Sigmoid colon (tissue), 7 donors: Measurements from ENCODE around the gene ERICH6. TPM values are rescaled to one million over a fixed set of nuclear protein-coding genes. Genes with fewer than 3 reads are reported as not detected.

Experiments
- DNase-seq: peaks from one replicate; pipeline ENCODE4 v3.0.0-alpha.2; 2019
- H3K27ac ChIP-seq, 4 donors: fragments of 200-600 bp; sonication (generic); one replicate each; pipeline ENCODE4 v1.5.1; 2016 to 2019; ENCODE audit warnings: mild to moderate bottlenecking in 1 of 4
- H3K27me3 ChIP-seq, 3 donors: fragments of 200-600 bp; sonication (generic); one replicate each; pipeline ENCODE4 v1.5.1; 2019; ENCODE audit warnings: mild to moderate bottlenecking in 1 of 3
- H3K36me3 ChIP-seq, 4 donors: fragments of 200-600 bp; sonication (generic); one replicate each; pipeline ENCODE4 v1.5.1; 2016 to 2019
- H3K4me1 ChIP-seq, 4 donors: fragments of 200-600 bp; sonication (generic); one replicate each; pipeline ENCODE4 v1.5.1; 2017 to 2019
- H3K4me3 ChIP-seq, 4 donors: fragments of 200-600 bp; sonication (generic); one replicate each; pipeline ENCODE4 v1.5.1; 2017 to 2019; ENCODE audit warnings: mild to moderate bottlenecking in 2 of 4, moderate library complexity in 1 of 4
- H3K9me3 ChIP-seq, 4 donors: fragments of 200-600 bp in 3 of 4; sonication (generic) in 3 of 4; one replicate each; pipeline versions ENCODE4 v1.5.1 to v1.6.1; 2013 to 2019
- CTCF ChIP-seq, 4 experiments: fragments of 450-650 bp in 3 of 4; fragments of 200-600 bp in 1 of 4; IDR thresholded peaks; one replicate each; pipeline ENCODE4 v1.5.1; 2016 to 2019; ENCODE audit warnings: antibody characterized with exemption in 4 of 4, mild to moderate bottlenecking in 3 of 4, moderate library complexity in 2 of 4
- EP300 ChIP-seq, 4 donors: sonication (generic); formaldehyde crosslinking; IDR thresholded peaks; one replicate each; pipeline ENCODE4 v1.6.1; 2017; ENCODE audit warnings: antibody characterized with exemption in 4 of 4
- POLR2A ChIP-seq, 2 donors: fragments of 450-650 bp; IDR thresholded peaks; one replicate each; pipeline ENCODE4 v1.6.1; 2016; ENCODE audit warnings: antibody characterized with exemption in 2 of 2, mild to moderate bottlenecking in 2 of 2, moderate library complexity in 2 of 2
- POLR2AphosphoS5 ChIP-seq, 4 donors: sonication (generic); formaldehyde crosslinking; IDR thresholded peaks; one replicate each; pipeline ENCODE4 v1.6.1; 2017; ENCODE audit warnings: antibody characterized with exemption in 4 of 4
- WGBS, 2 donors: extraction: QIAGEN DNeasy Blood & Tissue Kit; methylation state at CpG; one replicate each; pipeline ENCODE4 v1.1.7; 2013; 5-methylcytosine and 5-hydroxymethylcytosine counted together
- intact Hi-C: fragments of 100-400 bp; cut with DNase I; formaldehyde crosslinking; loops from one replicate; pipeline ENCODE4 v1.15.1; 2023
- polyA plus RNA-seq, 3 donors: library from polyadenylated mRNA; stranded (reverse); fragments of 200-250 nt; gene quantifications; one replicate each; pipeline ENCODE4 v1.2.3, GENCODE V29; 2013
- total RNA-seq, 4 donors: library from RNA; depleted of rRNA; stranded (reverse); fragments of >200 nt; gene quantifications; one replicate each; pipeline ENCODE4 v1.1.0, GENCODE V29; 2016
- donor health status: healthy with polysubstance abuse.
- donor health status: Bipolar disorder and iron deficiency.
- donor health status: healthy.

Gene ERICH6
- total and polyA plus RNA-seq, 7 donors: not detected

- no peak for TF ChIP-seq EP300 (IDR thresholded peaks at IDR 0.05)
- no peak for TF ChIP-seq POLR2A (IDR thresholded peaks at IDR 0.05)
- TF ChIP-seq POLR2AphosphoS5 (IDR thresholded peaks at IDR 0.05): no peak
- no peak for TF ChIP-seq CTCF (IDR thresholded peaks at IDR 0.05)
- intact Hi-C loops: loop anchor here (2.0 to 5.0 kb wide), 2 partner anchors 67 to 144 kb away; no protein-coding TSS in a partner anchor
- no peak overlapping the region for H3K27ac ChIP-seq
- H3K36me3 ChIP-seq: no peaks in the 10 kb centered on the region
- no peak overlapping the region for H3K4me3 ChIP-seq
- H3K9me3 ChIP-seq: no peaks in the 10 kb centered on the region
- 77 to 84% methylated on average over 3 of the region's 3 CpGs for WGBS, 2 donors
- DNase-seq: no peak
- peaks cover 0 to 6% (median 4%) of the 10 kb centered on the region in 4 donors for H3K4me1 ChIP-seq
- H3K27me3 ChIP-seq: no peaks in the 10 kb centered on the region
Measured at GRCh38 chr3:150720444-150720843, 16.7 kb upstream of the ERICH6 start.

- no peak for DNase-seq
- Histone ChIP-seq H3K36me3 (no peaks in the 10 kb centered on the region), H3K4me3 (no peak overlapping the region), H3K27me3 (no peaks in the 10 kb centered on the region), H3K4me1 (peaks cover 0 to under 1% (median 0%) of the 10 kb centered on the region in 4 donors), H3K9me3 (no peaks in the 10 kb centered on the region), H3K27ac (no peak overlapping the region)
- intact Hi-C loops: no loop called here
- WGBS, 2 donors: 93 to 94% methylated on average over 2 of the region's 2 CpGs
- TF ChIP-seq EP300 (IDR thresholded peaks at IDR 0.05): no peak
- TF ChIP-seq POLR2AphosphoS5 (IDR thresholded peaks at IDR 0.05): no peak
- no peak for TF ChIP-seq CTCF (IDR thresholded peaks at IDR 0.05)
- TF ChIP-seq POLR2A (IDR thresholded peaks at IDR 0.05): no peak
Measured at GRCh38 chr3:150710097-150710496, 6.4 kb upstream of the ERICH6 start.

DNA sequence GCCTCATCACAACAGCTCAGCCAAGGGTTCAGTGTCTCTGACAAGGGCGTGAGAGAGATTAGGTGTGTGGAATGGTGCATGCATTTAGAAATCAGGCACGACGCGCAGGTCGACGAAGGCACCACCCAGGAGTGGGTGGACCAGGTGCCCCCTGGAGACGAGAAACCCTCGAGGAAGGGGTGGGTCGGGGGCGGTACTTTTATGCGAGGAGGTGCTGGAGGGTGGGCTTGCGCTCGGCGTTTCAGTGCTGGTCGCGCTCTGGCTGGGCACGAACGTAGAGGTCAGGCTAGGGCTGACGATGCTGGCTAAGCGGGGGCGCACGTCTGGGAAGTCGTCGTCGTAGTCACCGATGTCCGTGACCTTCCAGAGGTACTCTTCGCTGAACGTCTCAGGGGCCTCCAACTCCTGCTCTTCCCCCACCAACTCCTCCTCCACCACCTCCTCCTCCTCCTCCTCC lies 393 bp downstream of the ERICH6 start:
- TF ChIP-seq POLR2AphosphoS5 (IDR thresholded peaks at IDR 0.05) (no peak), POLR2A (IDR thresholded peaks at IDR 0.05) (no peak), EP300 (IDR thresholded peaks at IDR 0.05) (no peak), CTCF (IDR thresholded peaks at IDR 0.05) (no peak)
- Histone ChIP-seq H3K4me1 (peaks cover 0 to 15% (median 6%) of the 10 kb centered on the region in 4 donors), H3K36me3 (no peaks in the 10 kb centered on the region), H3K9me3 (no peaks in the 10 kb centered on the region), H3K27me3 (no peaks in the 10 kb centered on the region), H3K27ac (peak overlapping the region; percentile 76 to 80 (median 79)), H3K4me3 (peak overlapping the region; percentile 55 to 61 (median 56))
- 3 to 4% methylated on average over 29 of the region's 29 CpGs for WGBS, 2 donors
- intact Hi-C loops: loop anchor here (2.0 to 5.0 kb wide), 2 partner anchors 101 to 156 kb away; partner anchors contain the start of genes EIF2A, SELENOT and SERP1
- peak; percentile 70 for DNase-seq

DNA sequence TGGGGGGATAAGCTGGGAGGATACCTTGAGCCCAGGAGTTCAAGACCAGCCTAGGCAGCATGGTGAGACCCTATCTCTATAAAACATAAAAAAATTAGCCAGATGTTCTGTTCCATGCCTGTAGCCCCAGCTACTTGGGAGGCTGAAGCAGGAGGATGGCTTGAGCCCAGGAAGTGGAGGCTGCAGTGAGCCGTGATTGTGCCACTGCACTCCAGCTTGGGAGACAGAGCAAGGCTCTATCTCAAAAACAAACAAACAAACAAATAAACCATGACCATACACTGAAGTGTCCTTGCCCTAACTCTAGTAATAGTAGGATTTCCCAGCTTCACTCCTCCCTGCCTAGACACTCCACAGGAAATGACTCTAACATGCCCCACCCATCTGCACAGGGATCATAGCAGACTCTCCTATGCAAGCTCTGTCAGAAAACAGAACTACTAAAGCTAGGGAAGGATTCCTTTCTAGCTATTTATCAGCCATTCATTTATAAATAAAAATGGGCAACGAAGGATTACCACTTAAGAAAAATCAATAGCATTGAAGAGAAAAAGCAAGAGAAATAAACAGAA lies 4.6 kb downstream of the ERICH6 start:
- H3K4me3 ChIP-seq: no peak overlapping the region
- peaks cover 0 to 5% (median under 1%) of the 10 kb centered on the region in 4 donors for H3K4me1 ChIP-seq
- no peak for DNase-seq
- no peaks in the 10 kb centered on the region for H3K9me3 ChIP-seq
- H3K27me3 ChIP-seq: no peaks in the 10 kb centered on the region
- intact Hi-C loops: no loop called here
- 63 to 87% methylated on average over 2 of the region's 2 CpGs for WGBS, 2 donors
- no peak overlapping the region for H3K27ac ChIP-seq
- TF ChIP-seq CTCF (IDR thresholded peaks at IDR 0.05) (no peak), POLR2A (IDR thresholded peaks at IDR 0.05) (no peak), EP300 (IDR thresholded peaks at IDR 0.05) (no peak), POLR2AphosphoS5 (IDR thresholded peaks at IDR 0.05) (no peak)
- H3K36me3 ChIP-seq: no peaks in the 10 kb centered on the region

GRCh38 chr3:150697646-150698045 lies 6.1 kb downstream of the ERICH6 start:
- Histone ChIP-seq H3K27ac (no peak overlapping the region), H3K4me1 (no peaks in the 10 kb centered on the region), H3K27me3 (no peaks in the 10 kb centered on the region), H3K4me3 (no peak overlapping the region), H3K9me3 (no peaks in the 10 kb centered on the region), H3K36me3 (no peaks in the 10 kb centered on the region)
- no peak for DNase-seq
- no peak for TF ChIP-seq POLR2A (IDR thresholded peaks at IDR 0.05)
- no peak for TF ChIP-seq POLR2AphosphoS5 (IDR thresholded peaks at IDR 0.05)
- TF ChIP-seq CTCF (IDR thresholded peaks at IDR 0.05): no peak
- intact Hi-C loops: no loop called here
